Naive B cell (primary cell): ENCODE results near the gene ZSWIM8. TPM values are rescaled to one million over a fixed set of nuclear protein-coding genes. Genes with fewer than 3 reads are reported as not detected.
"Not testable (repeated sequence)": the region's sequence is repeated elsewhere in the genome, so short reads cannot be mapped to it uniquely, and the experiment has no call there.

Experiments
- ATAC-seq, 2 donors: fragments of 150-1000 bp; cut with Tn5 transposase; 2 replicates each; pipeline ENCODE4 v1.10.0; 2021; ENCODE audit warnings: low read depth in 2 of 2, mild to moderate bottlenecking in 2 of 2, moderate library complexity in 2 of 2
- DNase-seq: peaks from one replicate; pipeline ENCODE4 v3.0.0; 2022
- H3K27ac Mint-ChIP-seq, 6 donors: one replicate each; pipeline ENCODE4 v1.8.0; 2020 to 2022; ENCODE audit warnings: mild to moderate bottlenecking in 6 of 6, mixed read lengths in 6 of 6, moderate library complexity in 5 of 6, inconsistent platforms in 2 of 6
- H3K27me3 Mint-ChIP-seq, 3 donors: one replicate each; pipeline ENCODE4 v1.8.0; 2021 to 2022; ENCODE audit warnings: mixed read lengths in 3 of 3, mild to moderate bottlenecking in 1 of 3
- H3K36me3 Mint-ChIP-seq, 2 donors: one replicate each; pipeline ENCODE4 v1.8.0; 2020 to 2022; ENCODE audit warnings: mixed read lengths in 2 of 2, inconsistent platforms in 1 of 2, mild to moderate bottlenecking in 1 of 2
- H3K4me1 Mint-ChIP-seq, 3 donors: one replicate each; pipeline ENCODE4 v1.8.0; 2020 to 2022; ENCODE audit warnings: mixed read lengths in 3 of 3, inconsistent platforms in 1 of 3, mild to moderate bottlenecking in 1 of 3, moderate library complexity in 1 of 3
- H3K4me3 Mint-ChIP-seq, 8 donors: one replicate each; pipeline ENCODE4 v1.8.0; 2020 to 2022; ENCODE audit warnings: mild to moderate bottlenecking in 8 of 8, mixed read lengths in 8 of 8, moderate library complexity in 8 of 8, inconsistent platforms in 2 of 8
- H3K9me3 Mint-ChIP-seq, 7 donors: one replicate each; pipeline ENCODE4 v1.8.0; 2020 to 2022; ENCODE audit warnings: mixed read lengths in 7 of 7, mild to moderate bottlenecking in 5 of 7, inconsistent platforms in 2 of 7, moderate library complexity in 1 of 7
- polyA plus RNA-seq, 6 donors: library from polyadenylated mRNA; unstranded; fragments of 300-500 nt; fragmentation: Illumina TruSeq; gene quantifications; one replicate each; pipeline ENCODE4 v1.2.3, GENCODE V29; 2021; ENCODE audit warnings: low read depth in 6 of 6

The ZSWIM8 gene
- polyA plus RNA-seq, 6 donors from 2014 or later = 4.3 to 21.7 (median 15.8) TPM

DNA sequence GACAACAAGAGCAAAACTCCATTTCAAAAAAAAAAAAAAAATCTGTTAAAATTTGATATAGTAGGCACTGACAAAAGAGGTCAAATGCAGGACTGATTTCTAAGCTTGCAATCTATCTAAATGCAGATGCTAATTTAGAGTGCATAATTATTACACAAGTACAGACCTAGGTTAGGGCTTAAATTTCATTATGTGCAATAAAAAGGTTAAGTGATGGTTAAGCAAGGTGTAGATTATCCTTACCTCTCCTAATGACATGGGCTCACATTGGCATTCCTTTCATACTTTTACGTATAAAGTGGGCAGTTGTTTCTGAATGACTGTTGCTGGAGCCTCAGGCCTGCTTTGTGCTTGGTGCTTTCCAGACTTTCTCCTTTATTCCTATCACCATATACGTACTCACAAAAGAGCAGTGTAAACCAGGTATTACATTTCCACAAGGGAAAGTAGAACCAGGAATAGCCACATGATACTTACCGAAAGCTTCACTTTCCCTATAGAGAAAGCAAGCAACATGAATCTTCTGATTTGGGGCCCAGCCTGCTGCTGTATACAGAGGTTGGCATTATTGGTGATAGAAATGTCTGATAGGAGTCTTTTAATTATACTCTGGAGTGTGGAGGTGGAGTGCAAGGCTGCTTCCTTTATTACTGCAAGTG, 5.7 kb upstream of the ZSWIM8 start:
- no peaks in the 10 kb centered on the region for H3K9me3 Mint-ChIP-seq
- no peak for DNase-seq
- no peaks in the 10 kb centered on the region for H3K27me3 Mint-ChIP-seq
- no peak for ATAC-seq
- peaks cover 32 to 48% (median 47%) of the 10 kb centered on the region in 3 donors for H3K4me1 Mint-ChIP-seq
- H3K27ac Mint-ChIP-seq = peak overlapping the region in 3 of 6 donors; percentile 21 to 94 (median 28)
- peak overlapping the region in 6 of 8 donors; percentile 61 to 100 (median 80) for H3K4me3 Mint-ChIP-seq
- peaks cover 0 to 5% of the 10 kb centered on the region in 2 donors for H3K36me3 Mint-ChIP-seq

GRCh38 chr10:73780301-73780700, 5.1 kb upstream of the ZSWIM8 start:
- no peak for ATAC-seq
- H3K27me3 Mint-ChIP-seq = no peaks in the 10 kb centered on the region
- H3K4me3 Mint-ChIP-seq = peak overlapping the region in 7 of 8 donors; percentile 2 to 100 (median 91)
- peaks cover 32 to 47% (median 46%) of the 10 kb centered on the region in 3 donors for H3K4me1 Mint-ChIP-seq
- no peaks in the 10 kb centered on the region for H3K9me3 Mint-ChIP-seq
- H3K36me3 Mint-ChIP-seq = peaks cover 0 to 3% of the 10 kb centered on the region in 2 donors
- peak overlapping the region in 3 of 6 donors; percentile 21 to 94 (median 77) for H3K27ac Mint-ChIP-seq
- no peak for DNase-seq

DNA sequence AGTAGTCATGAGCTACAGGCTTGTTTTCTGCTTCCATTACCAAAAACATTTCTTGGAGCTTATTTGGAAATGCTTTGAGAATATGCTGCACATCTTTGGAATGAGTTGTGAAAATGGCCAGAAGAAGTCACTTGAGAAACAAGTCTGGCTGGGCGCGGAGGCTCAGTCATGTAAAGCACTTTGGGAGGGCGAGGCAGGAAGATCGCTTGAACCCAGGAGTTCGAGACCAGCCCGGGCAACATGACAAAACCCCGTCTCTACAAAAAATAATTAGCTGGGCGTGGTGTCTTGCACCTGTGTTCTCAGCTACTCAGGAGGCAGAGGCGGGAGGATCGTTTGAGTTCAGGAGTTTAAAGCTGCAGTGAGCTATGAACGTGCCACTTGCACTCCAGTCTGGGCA, 4.4 kb upstream of the ZSWIM8 start:
- Mint-ChIP-seq H3K4me1 (peaks cover 31 to 43% (median 43%) of the 10 kb centered on the region in 3 donors), H3K36me3 (no peaks in the 10 kb centered on the region), H3K4me3 (peak overlapping the region; percentile 91 to 100 (median 99)), H3K27me3 (no peaks in the 10 kb centered on the region), H3K27ac (peak overlapping the region in 4 of 6 donors; percentile 42 to 94 (median 77)), H3K9me3 (no peaks in the 10 kb centered on the region)
- no peak for ATAC-seq
- no peak for DNase-seq

DNA sequence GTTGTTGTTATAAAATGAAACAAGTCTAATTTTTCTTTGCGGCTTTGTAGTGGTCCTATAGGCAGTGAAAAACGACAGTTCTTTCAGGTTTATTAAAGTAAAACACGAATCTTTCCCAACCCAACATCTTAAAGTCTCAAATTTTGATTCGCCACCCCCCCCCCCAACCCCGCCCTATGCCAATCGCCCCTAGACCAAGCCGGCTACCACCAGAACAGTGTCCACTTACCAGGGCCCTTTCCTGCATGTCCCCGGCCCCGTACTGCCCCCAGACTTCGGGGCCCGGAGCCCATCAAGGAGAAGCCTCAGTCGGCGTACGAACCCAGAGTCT, 3.9 kb upstream of the ZSWIM8 start:
- Mint-ChIP-seq H3K4me1 (peaks cover 37 to 48% (median 48%) of the 10 kb centered on the region in 3 donors), H3K27me3 (no peaks in the 10 kb centered on the region), H3K27ac (peak overlapping the region in 5 of 6 donors; percentile 94 to 99 (median 97)), H3K4me3 (peak overlapping the region; percentile 91 to 100 (median 99)), H3K36me3 (no peaks in the 10 kb centered on the region), H3K9me3 (no peaks in the 10 kb centered on the region)
- no peak for DNase-seq
- ATAC-seq = no peak

DNA sequence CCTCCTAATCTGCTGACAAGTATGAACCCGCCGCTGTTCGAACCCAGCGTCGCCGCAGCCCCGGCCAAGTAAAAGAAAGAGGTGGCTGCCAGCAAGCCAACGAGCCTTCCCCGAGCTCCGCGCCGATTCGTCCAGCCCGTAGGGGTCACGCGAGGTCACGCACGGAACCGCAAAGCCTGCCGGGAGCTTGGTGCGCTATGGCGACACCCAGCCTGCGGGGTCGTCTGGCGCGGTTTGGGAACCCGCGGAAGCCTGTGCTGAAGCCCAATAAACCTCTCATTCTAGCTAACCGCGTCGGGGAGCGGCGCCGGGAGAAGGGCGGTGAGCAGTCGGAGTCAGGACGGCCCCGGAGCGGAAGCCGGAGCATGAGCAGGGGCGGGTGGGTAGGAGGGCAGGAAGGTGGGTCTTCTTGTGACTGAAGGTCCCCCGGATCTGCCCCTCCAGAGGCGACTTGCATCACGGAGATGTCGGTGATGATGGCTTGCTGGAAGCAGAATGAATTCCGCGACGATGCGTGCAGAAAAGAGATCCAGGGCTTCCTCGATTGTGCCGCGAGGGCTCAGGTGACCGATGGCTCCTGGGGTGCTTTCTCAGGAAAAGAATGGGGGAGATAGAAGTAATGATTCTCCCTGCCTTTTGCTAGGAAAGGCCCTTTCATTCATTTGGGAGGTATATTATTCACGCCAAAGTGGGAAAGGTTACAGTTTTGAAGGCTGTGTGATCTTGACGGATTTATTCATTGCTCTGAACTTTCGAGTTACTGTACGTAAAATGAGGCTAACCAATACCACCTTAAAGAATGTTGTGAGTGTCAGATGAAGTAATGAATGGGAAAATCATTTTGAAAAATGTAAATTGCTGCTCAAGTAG, 3.3 kb upstream of the ZSWIM8 start, which contains the start of gene CHCHD1:
Gene CHCHD1 (plus strand): TSS at position 170 of the 870 bp plus-strand sequence. CDS start 28 bp downstream, at position 198.
- DNase-seq (peak; percentile 84), ATAC-seq (peak; percentile 56 to 60)
- peaks cover 38 to 50% (median 49%) of the 10 kb centered on the region in 3 donors for H3K4me1 Mint-ChIP-seq
- no peaks in the 10 kb centered on the region for H3K36me3 Mint-ChIP-seq
- H3K4me3 Mint-ChIP-seq = peak within 1 kb of the TSS; percentile 91 to 100 (median 99)
- peak within 1 kb of the TSS; percentile 94 to 99 (median 98) for H3K27ac Mint-ChIP-seq
- H3K27me3 Mint-ChIP-seq = no peaks in the 10 kb centered on the region
- H3K9me3 Mint-ChIP-seq = no peaks in the 10 kb centered on the region

- no peak for ATAC-seq
- Mint-ChIP-seq H3K4me3 (peak overlapping the region; percentile 91 to 100 (median 99)), H3K4me1 (peaks cover 38 to 53% (median 50%) of the 10 kb centered on the region in 3 donors), H3K27ac (peak overlapping the region in 5 of 6 donors; percentile 45 to 99 (median 94)), H3K36me3 (no peaks in the 10 kb centered on the region), H3K9me3 (no peaks in the 10 kb centered on the region), H3K27me3 (no peaks in the 10 kb centered on the region)
- no peak for DNase-seq
Observed at GRCh38 chr10:73782749-73783085, 2.7 kb upstream of the ZSWIM8 start.

- H3K9me3 Mint-ChIP-seq = no peaks in the 10 kb centered on the region
- peaks cover 33 to 42% (median 37%) of the 10 kb centered on the region in 3 donors for H3K4me1 Mint-ChIP-seq
- H3K36me3 Mint-ChIP-seq = peaks cover 0 to 14% of the 10 kb centered on the region in 2 donors
- no peak for DNase-seq
- H3K27ac Mint-ChIP-seq = peak overlapping the region; percentile 96 to 99 (median 98)
- H3K4me3 Mint-ChIP-seq = peak overlapping the region; percentile 97 to 99 (median 99)
- H3K27me3 Mint-ChIP-seq = no peaks in the 10 kb centered on the region
- ATAC-seq = peak; percentile 22 to 24
Observed at GRCh38 chr10:73785721-73786511, 510 bp downstream of the ZSWIM8 start.

GRCh38 chr10:73786512-73786885, 1.1 kb downstream of the ZSWIM8 start:
- Mint-ChIP-seq H3K27ac (peak overlapping the region; percentile 80 to 97 (median 94)), H3K27me3 (no peaks in the 10 kb centered on the region), H3K4me1 (peaks cover 33 to 38% (median 34%) of the 10 kb centered on the region in 3 donors), H3K36me3 (peaks cover 0 to 20% of the 10 kb centered on the region in 2 donors), H3K4me3 (peak overlapping the region; percentile 82 to 99 (median 94)), H3K9me3 (no peaks in the 10 kb centered on the region)
- ATAC-seq = no peak
- DNase-seq = no peak

GRCh38 chr10:73787031-73787800, 1.8 kb downstream of the ZSWIM8 start:
- not testable (repeated sequence) for H3K9me3 Mint-ChIP-seq, DNase-seq, ATAC-seq, H3K27me3 Mint-ChIP-seq
- Mint-ChIP-seq H3K36me3 (peaks cover 0 to 21% of the 10 kb centered on the region in 2 donors), H3K4me3 (peak overlapping the region in 7 of 8 donors; percentile 26 to 98 (median 64)), H3K4me1 (peaks cover 28 to 32% (median 29%) of the 10 kb centered on the region in 3 donors), H3K27ac (peak overlapping the region in 2 of 6 donors; percentile 54 to 72)

- peaks cover 0 to 28% of the 10 kb centered on the region in 2 donors for H3K36me3 Mint-ChIP-seq
- ATAC-seq (no peak), DNase-seq (no peak)
- no peaks in the 10 kb centered on the region for H3K9me3 Mint-ChIP-seq
- peak overlapping the region in 1 of 8 donors; percentile 59 for H3K4me3 Mint-ChIP-seq
- H3K4me1 Mint-ChIP-seq = peaks cover 15 to 25% (median 21%) of the 10 kb centered on the region in 3 donors
- H3K27ac Mint-ChIP-seq = no peak overlapping the region
- H3K27me3 Mint-ChIP-seq = no peaks in the 10 kb centered on the region
Observed at GRCh38 chr10:73788864-73789658, 3.7 kb downstream of the ZSWIM8 start.

DNA sequence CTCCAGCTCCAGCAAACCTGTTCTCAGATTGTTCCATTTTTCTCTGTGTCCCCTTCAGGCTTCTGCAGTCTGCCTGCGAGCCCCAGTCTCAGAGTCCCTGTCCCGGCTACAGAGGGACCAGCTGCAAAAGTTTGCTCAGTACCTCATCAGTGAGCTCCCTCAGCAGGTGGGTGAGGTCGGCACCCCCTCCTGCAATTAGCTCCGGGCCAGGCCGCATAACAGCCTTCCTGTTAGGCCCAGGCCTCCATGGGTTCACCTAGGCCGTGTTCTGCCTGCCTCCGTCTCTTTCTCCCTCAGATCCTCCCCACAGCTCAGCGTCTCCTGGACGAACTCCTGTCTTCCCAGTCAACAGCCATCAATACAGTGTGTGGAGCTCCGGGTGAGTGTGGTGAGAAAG, 4.3 kb downstream of the ZSWIM8 start:
- Mint-ChIP-seq H3K4me1 (peaks cover 15 to 23% (median 21%) of the 10 kb centered on the region in 3 donors), H3K4me3 (peak overlapping the region in 1 of 8 donors; percentile 59), H3K27ac (no peak overlapping the region), H3K9me3 (no peaks in the 10 kb centered on the region), H3K27me3 (no peaks in the 10 kb centered on the region), H3K36me3 (peaks cover 0 to 28% of the 10 kb centered on the region in 2 donors)
- DNase-seq = no peak
- no peak for ATAC-seq
